ENCODE results near the gene IDH2. TPM values are rescaled to one million over a fixed set of nuclear protein-coding genes. Genes with fewer than 3 reads are reported as not detected.
"Not testable (repeated sequence)": the region's sequence is repeated elsewhere in the genome, so short reads cannot be mapped to it uniquely, and the experiment has no call there.

The IDH2 gene
- polyA plus RNA-seq (2013, experiment 1 of 2): 18.1 TPM
- polyA plus RNA-seq (2013, experiment 2 of 2): 18.5 TPM

- H4K5ac ChIP-seq (ENCODE audit: low read length): no peak within 1 kb of the TSS
- no peak within 1 kb of the TSS for H3K23ac ChIP-seq (ENCODE audit: low read length)
- peak within 1 kb of the TSS; percentile 94 for H3K9ac ChIP-seq (ENCODE audit: low read length)
- DNase-seq: peak; percentile 88
- H2BK5ac ChIP-seq (ENCODE audit: low read length): peak within 1 kb of the TSS; percentile 67
- H3K27me3 ChIP-seq (ENCODE audit: insufficient read depth, low read length, poor library complexity): peaks cover 2% of the 10 kb centered on the region
- no peak within 1 kb of the TSS for H4K8ac ChIP-seq (ENCODE audit: low read depth, low read length)
- peaks cover 4% of the 10 kb centered on the region for H3K79me1 ChIP-seq (ENCODE audit: low read length)
- WGBS (ENCODE audit: extremely low coverage, insufficient coverage, low lambda C conversion rate): no CpG with 5 or more reads among the region's 104 CpGs
- peak within 1 kb of the TSS; percentile 48 for H3K27ac ChIP-seq (ENCODE audit: low read depth, low read length)
- H2BK120ac ChIP-seq (ENCODE audit: low read depth, low read length): no peak within 1 kb of the TSS
- no peak within 1 kb of the TSS for H2AK5ac ChIP-seq (ENCODE audit: low read length)
- peak within 1 kb of the TSS; percentile 93 for H3K4ac ChIP-seq (ENCODE audit: low read depth, low read length)
- peak within 1 kb of the TSS; percentile 86 for H3K18ac ChIP-seq (ENCODE audit: low read length)
- peak within 1 kb of the TSS; percentile 98 for H3K4me2 ChIP-seq (ENCODE audit: low read length)
- peak within 1 kb of the TSS; percentile 84 for H3K4me3 ChIP-seq (ENCODE audit: low read length)
- H3K4me1 ChIP-seq (ENCODE audit: control insufficient read depth, low read depth, low read length): peaks cover 2% of the 10 kb centered on the region
- H3K36me3 ChIP-seq (ENCODE audit: control insufficient read depth, insufficient read depth, low read length): no peaks in the 10 kb centered on the region
- no peaks in the 10 kb centered on the region for H3K79me2 ChIP-seq (ENCODE audit: control insufficient read depth, insufficient read depth, low read length)
- no peak within 1 kb of the TSS for H2BK15ac ChIP-seq (replicated peaks; ENCODE audit: low read depth)
- H3K56ac ChIP-seq (ENCODE audit: low read length): peak within 1 kb of the TSS; percentile 97
Observed at GRCh38 chr15:90101969-90102890, at the start of gene IDH2. Gene IDH2, minus strand, starts transcription at chr15:90102468. Its CDS starts 78 bp downstream, at chr15:90102390.

- not testable (repeated sequence) for H3K4me3 ChIP-seq (ENCODE audit: low read length); DNase-seq; H3K79me1 ChIP-seq (ENCODE audit: low read length); H3K36me3 ChIP-seq (ENCODE audit: control insufficient read depth, insufficient read depth, low read length); H3K27me3 ChIP-seq (ENCODE audit: insufficient read depth, low read length, poor library complexity); H3K9ac ChIP-seq (ENCODE audit: low read length); H4K5ac ChIP-seq (ENCODE audit: low read length); H4K8ac ChIP-seq (ENCODE audit: low read depth, low read length); H3K18ac ChIP-seq (ENCODE audit: low read length); H2BK120ac ChIP-seq (ENCODE audit: low read depth, low read length); H3K79me2 ChIP-seq (ENCODE audit: control insufficient read depth, insufficient read depth, low read length); H3K4me2 ChIP-seq (ENCODE audit: low read length); H3K27ac ChIP-seq (ENCODE audit: low read depth, low read length); H2BK5ac ChIP-seq (ENCODE audit: low read length); H2AK5ac ChIP-seq (ENCODE audit: low read length); H3K23ac ChIP-seq (ENCODE audit: low read length); H3K4ac ChIP-seq (ENCODE audit: low read depth, low read length); H3K4me1 ChIP-seq (ENCODE audit: control insufficient read depth, low read depth, low read length); H3K56ac ChIP-seq (ENCODE audit: low read length); H2BK15ac ChIP-seq (replicated peaks; ENCODE audit: low read depth)
- no CpG with 5 or more reads among the region's 10 CpGs for WGBS (ENCODE audit: extremely low coverage, insufficient coverage, low lambda C conversion rate)
Observed at GRCh38 chr15:90150551-90150950, 48.3 kb upstream of the IDH2 start.

- Histone ChIP-seq H4K5ac (ENCODE audit: low read length) (no peak overlapping the region), H3K18ac (ENCODE audit: low read length) (no peak overlapping the region), H3K23ac (ENCODE audit: low read length) (no peak overlapping the region), H3K4me3 (ENCODE audit: low read length) (no peak overlapping the region), H2BK5ac (ENCODE audit: low read length) (no peak overlapping the region), H3K4me2 (ENCODE audit: low read length) (no peak overlapping the region), H3K56ac (ENCODE audit: low read length) (no peak overlapping the region), H3K27ac (ENCODE audit: low read depth, low read length) (no peak overlapping the region), H2AK5ac (ENCODE audit: low read length) (no peak overlapping the region), H2BK15ac (replicated peaks; ENCODE audit: low read depth) (no peak overlapping the region), H3K9ac (ENCODE audit: low read length) (no peak overlapping the region), H3K36me3 (ENCODE audit: control insufficient read depth, insufficient read depth, low read length) (no peaks in the 10 kb centered on the region), H3K4ac (ENCODE audit: low read depth, low read length) (no peak overlapping the region), H3K4me1 (ENCODE audit: control insufficient read depth, low read depth, low read length) (peaks cover 4% of the 10 kb centered on the region), H3K79me1 (ENCODE audit: low read length) (no peaks in the 10 kb centered on the region), H2BK120ac (ENCODE audit: low read depth, low read length) (no peak overlapping the region), H4K8ac (ENCODE audit: low read depth, low read length) (no peak overlapping the region), H3K27me3 (ENCODE audit: insufficient read depth, low read length, poor library complexity) (no peaks in the 10 kb centered on the region), H3K79me2 (ENCODE audit: control insufficient read depth, insufficient read depth, low read length) (no peaks in the 10 kb centered on the region)
- no peak for DNase-seq
- no CpG with 5 or more reads among the region's 14 CpGs for WGBS (ENCODE audit: extremely low coverage, insufficient coverage, low lambda C conversion rate)
Observed at GRCh38 chr15:90149609-90150340, 47.5 kb upstream of the IDH2 start.

GRCh38 chr15:90146198-90146761, 44.0 kb upstream of the IDH2 start:
- H4K8ac ChIP-seq (ENCODE audit: low read depth, low read length); H3K4ac ChIP-seq (ENCODE audit: low read depth, low read length); DNase-seq; H3K4me3 ChIP-seq (ENCODE audit: low read length); H2BK120ac ChIP-seq (ENCODE audit: low read depth, low read length); H3K23ac ChIP-seq (ENCODE audit: low read length); H3K4me2 ChIP-seq (ENCODE audit: low read length); H2BK15ac ChIP-seq (replicated peaks; ENCODE audit: low read depth); H3K79me1 ChIP-seq (ENCODE audit: low read length); H3K4me1 ChIP-seq (ENCODE audit: control insufficient read depth, low read depth, low read length); H2AK5ac ChIP-seq (ENCODE audit: low read length); H3K79me2 ChIP-seq (ENCODE audit: control insufficient read depth, insufficient read depth, low read length); H3K27ac ChIP-seq (ENCODE audit: low read depth, low read length); H3K9ac ChIP-seq (ENCODE audit: low read length); H3K36me3 ChIP-seq (ENCODE audit: control insufficient read depth, insufficient read depth, low read length); H3K18ac ChIP-seq (ENCODE audit: low read length); H4K5ac ChIP-seq (ENCODE audit: low read length); H3K27me3 ChIP-seq (ENCODE audit: insufficient read depth, low read length, poor library complexity); H2BK5ac ChIP-seq (ENCODE audit: low read length); H3K56ac ChIP-seq (ENCODE audit: low read length): not testable (repeated sequence)
- no CpG with 5 or more reads among the region's 7 CpGs for WGBS (ENCODE audit: extremely low coverage, insufficient coverage, low lambda C conversion rate)

- Histone ChIP-seq H3K9ac (ENCODE audit: low read length) (no peak overlapping the region), H2BK15ac (replicated peaks; ENCODE audit: low read depth) (no peak overlapping the region), H3K18ac (ENCODE audit: low read length) (no peak overlapping the region), H3K23ac (ENCODE audit: low read length) (no peak overlapping the region), H4K8ac (ENCODE audit: low read depth, low read length) (no peak overlapping the region), H3K56ac (ENCODE audit: low read length) (no peak overlapping the region), H3K4me3 (ENCODE audit: low read length) (no peak overlapping the region), H3K4ac (ENCODE audit: low read depth, low read length) (no peak overlapping the region), H3K27me3 (ENCODE audit: insufficient read depth, low read length, poor library complexity) (no peaks in the 10 kb centered on the region), H3K27ac (ENCODE audit: low read depth, low read length) (no peak overlapping the region), H2BK5ac (ENCODE audit: low read length) (no peak overlapping the region), H3K79me1 (ENCODE audit: low read length) (no peaks in the 10 kb centered on the region), H3K36me3 (ENCODE audit: control insufficient read depth, insufficient read depth, low read length) (no peaks in the 10 kb centered on the region), H3K4me2 (ENCODE audit: low read length) (no peak overlapping the region), H2AK5ac (ENCODE audit: low read length) (no peak overlapping the region), H4K5ac (ENCODE audit: low read length) (no peak overlapping the region), H2BK120ac (ENCODE audit: low read depth, low read length) (no peak overlapping the region), H3K4me1 (ENCODE audit: control insufficient read depth, low read depth, low read length) (no peaks in the 10 kb centered on the region), H3K79me2 (ENCODE audit: control insufficient read depth, insufficient read depth, low read length) (no peaks in the 10 kb centered on the region)
- WGBS (ENCODE audit: extremely low coverage, insufficient coverage, low lambda C conversion rate): no CpG with 5 or more reads among the region's 4 CpGs
- DNase-seq: no peak
Observed at GRCh38 chr15:90145761-90146160, 43.5 kb upstream of the IDH2 start.
